H1 (cell line): Measurements from ENCODE around the gene NGEF. TPM values are rescaled to one million over a fixed set of nuclear protein-coding genes. Genes with fewer than 3 reads are reported as not detected.

Experiments
- CTCF ChIA-PET: fragments of 300-600 bp; sonication (Branson Sonifier 250); formaldehyde crosslinking; loops from one replicate; lab custom pipeline; 2021; ENCODE audit not compliant: partially characterized antibody; lab: Charles Lee
- POLR2A ChIA-PET: fragments of 300-600 bp; sonication (Branson Sonifier 250); formaldehyde crosslinking; loops from one replicate; lab custom pipeline; 2021; ENCODE audit warnings: inconsistent platforms; ENCODE audit not compliant: partially characterized antibody; lab: Charles Lee
- DNase-seq, 2 experiments: peaks; one replicate each; pipeline versions ENCODE4 v3.0.0 to v3.0.0-alpha.2; 2010 to 2022; ENCODE audit warnings: low spot score in 2 of 2, low read depth in 1 of 2, mixed read lengths in 1 of 2
- FAIRE-seq: peaks from 2 replicates; lab custom pipeline; 2011; peaks lifted over from hg19 to GRCh38; lab: Jason Lieb, UNC
- H2AFZ ChIP-seq: 2 replicates; pipeline ENCODE4 v1.8.1; 2012; ENCODE audit warnings: low read length, inconsistent platforms
- H2AK5ac ChIP-seq: 2 replicates; pipeline ENCODE4 v1.6.1; 2013; ENCODE audit warnings: low read depth, low read length
- H2BK120ac ChIP-seq: replicated peaks from 2 replicates; pipeline ENCODE3; 2013; ENCODE audit warnings: low read depth, low read length, inconsistent platforms
- H2BK12ac ChIP-seq: 2 replicates; pipeline ENCODE4 v1.6.1; 2013; ENCODE audit warnings: low read depth, low read length
- H2BK15ac ChIP-seq: 2 replicates; pipeline ENCODE4 v1.6.1; 2013; ENCODE audit warnings: low read length
- H2BK20ac ChIP-seq: 2 replicates; pipeline ENCODE4 v1.6.1; 2013; ENCODE audit warnings: low read length
- H2BK5ac ChIP-seq: 2 replicates; pipeline ENCODE4 v1.6.1; 2013; ENCODE audit warnings: low read depth, low read length
- H3K14ac ChIP-seq: 2 replicates; pipeline ENCODE4 v1.6.1; 2013; ENCODE audit warnings: inconsistent platforms; ENCODE audit not compliant: insufficient read length
- H3K18ac ChIP-seq: 2 replicates; pipeline ENCODE4 v1.6.1; 2013; ENCODE audit warnings: low read length; ENCODE audit errors: extremely low read depth
- H3K23ac ChIP-seq: 2 replicates; pipeline ENCODE4 v1.6.1; 2013; ENCODE audit warnings: inconsistent platforms; ENCODE audit not compliant: insufficient read length
- H3K23me2 ChIP-seq: 2 replicates; pipeline ENCODE4 v1.6.1; 2013; ENCODE audit warnings: low read depth, low read length
- H3K27ac ChIP-seq: 2 replicates; pipeline ENCODE4 v1.6.1; 2011; ENCODE audit warnings: low read depth, low read length, inconsistent platforms
- H3K27me3 ChIP-seq, 4 experiments: replicated peaks in 1 of 4; 1 replicate in 1 of 4; 2 replicates in 3 of 4; pipeline versions ENCODE4 v1.6.1 to v1.8.1; 2011 to 2013; ENCODE audit warnings: low read length in 3 of 4, mild to moderate bottlenecking in 3 of 4, inconsistent platforms in 2 of 4, mixed read lengths in 2 of 4, moderate library complexity in 1 of 4; ENCODE audit not compliant: control insufficient read depth in 3 of 4, insufficient read depth in 3 of 4; ENCODE audit errors: extremely low read depth in 1 of 4
- H3K36me3 ChIP-seq, 4 experiments: 2 replicates each; pipeline versions ENCODE4 v1.6.1 to v1.8.1; 2011 to 2013; ENCODE audit warnings: mild to moderate bottlenecking in 4 of 4, low read length in 3 of 4, moderate library complexity in 2 of 4, control low read depth in 1 of 4, inconsistent platforms in 1 of 4; ENCODE audit not compliant: insufficient read depth in 4 of 4, control insufficient read depth in 2 of 4
- H3K4ac ChIP-seq: replicated peaks from 2 replicates; pipeline ENCODE3; 2013; ENCODE audit warnings: low read length, low read depth, mixed read lengths, inconsistent platforms; ENCODE audit not compliant: insufficient read length
- H3K4me1 ChIP-seq, 4 experiments: replicated peaks in 1 of 4; 1 replicate in 1 of 4; 2 replicates in 3 of 4; pipeline versions ENCODE4 v1.6.1 to v1.8.1; 2011 to 2013; ENCODE audit warnings: low read length in 3 of 4, inconsistent platforms in 2 of 4, mixed read lengths in 1 of 4; ENCODE audit not compliant: insufficient read depth in 4 of 4, control insufficient read depth in 3 of 4
- H3K4me2 ChIP-seq, 2 experiments: 2 replicates each; pipeline versions ENCODE4 v1.6.1 to v1.8.1; 2011 to 2013; ENCODE audit warnings: low read depth in 2 of 2, low read length in 2 of 2, control low read depth in 1 of 2, inconsistent platforms in 1 of 2, mild to moderate bottlenecking in 1 of 2; ENCODE audit not compliant: insufficient read depth in 1 of 2
- H3K4me3 ChIP-seq, 4 experiments: fragments of 200-600, 300-600 bp in 1 of 4; sonication (generic), shearing (Covaris generic), sonication (Bioruptor Twin) in 1 of 4; 2 replicates each; pipeline versions ENCODE4 v1.5.1 to v1.8.1; 2011 to 2016; ENCODE audit warnings: low read length in 4 of 4, low read depth in 3 of 4, control low read depth in 2 of 4, inconsistent platforms in 2 of 4, mild to moderate bottlenecking in 2 of 4, mixed read lengths in 1 of 4, moderate library complexity in 1 of 4; ENCODE audit not compliant: insufficient read depth in 2 of 4; ENCODE audit errors: extremely low read depth in 1 of 4
- H3K56ac ChIP-seq: replicated peaks from 2 replicates; pipeline ENCODE3; 2013; ENCODE audit warnings: low read depth, mild to moderate bottlenecking, mixed read lengths, low read length, inconsistent platforms; ENCODE audit not compliant: insufficient read length
- H3K79me1 ChIP-seq: 2 replicates; pipeline ENCODE4 v1.6.1; 2013; ENCODE audit warnings: low read depth, low read length, control low read depth
- H3K79me2 ChIP-seq, 2 experiments: 2 replicates each; pipeline versions ENCODE4 v1.6.1 to v1.8.1; 2012 to 2013; ENCODE audit warnings: low read length in 2 of 2, mild to moderate bottlenecking in 2 of 2, inconsistent platforms in 1 of 2; ENCODE audit not compliant: insufficient read depth in 2 of 2, control insufficient read depth in 1 of 2
- H3K9ac ChIP-seq, 4 experiments: replicated peaks in 1 of 4; 1 replicate in 1 of 4; 2 replicates in 3 of 4; pipeline versions ENCODE4 v1.6.1 to v1.8.1; 2011 to 2013; ENCODE audit warnings: low read depth in 3 of 4, low read length in 3 of 4, control low read depth in 2 of 4, mild to moderate bottlenecking in 2 of 4, moderate library complexity in 2 of 4, inconsistent platforms in 1 of 4; ENCODE audit errors: extremely low read depth in 1 of 4
- H3K9me3 ChIP-seq, 2 experiments: 2 replicates each; pipeline versions ENCODE4 v1.6.1 to v1.8.1; 2012 to 2013; ENCODE audit warnings: mild to moderate bottlenecking in 2 of 2, moderate library complexity in 2 of 2, control low read depth in 1 of 2, inconsistent platforms in 1 of 2, low read depth in 1 of 2, low read length in 1 of 2, mixed read lengths in 1 of 2; ENCODE audit not compliant: insufficient read depth in 2 of 2
- H4K20me1 ChIP-seq, 2 experiments: replicated peaks in 1 of 2; 2 replicates each; pipeline versions ENCODE3 to v1.8.1; 2011 to 2013; ENCODE audit warnings: inconsistent platforms in 2 of 2, low read length in 2 of 2, mild to moderate bottlenecking in 1 of 2; ENCODE audit not compliant: insufficient read depth in 2 of 2, control insufficient read depth in 1 of 2
- H4K5ac ChIP-seq: 2 replicates; pipeline ENCODE4 v1.6.1; 2013; ENCODE audit warnings: low read length, low read depth, mixed read lengths, inconsistent platforms; ENCODE audit not compliant: insufficient read length
- H4K8ac ChIP-seq: 2 replicates; pipeline ENCODE4 v1.8.0; 2013; ENCODE audit warnings: mild to moderate bottlenecking, moderate library complexity, low read length, inconsistent platforms; ENCODE audit not compliant: insufficient read depth; ENCODE audit errors: extremely low read depth
- H4K91ac ChIP-seq: replicated peaks from 2 replicates; pipeline ENCODE3; 2013; ENCODE audit warnings: low read length, mixed read lengths, inconsistent platforms; ENCODE audit not compliant: insufficient read length
- CBX8 ChIP-seq: fragments of 300-800, 300-1000 bp; sonication (generic); IDR thresholded peaks from 2 replicates; pipeline ENCODE4 v1.7.1; 2016; ENCODE audit warnings: low read depth, low read length, borderline replicate concordance
- CHD2 ChIP-seq: IDR thresholded peaks from 2 replicates; pipeline ENCODE4 v1.6.1; 2012; ENCODE audit warnings: low read length, improper control_type of control experiment
- EZH2 ChIP-seq: fragments of 200-600 bp; sonication (generic); IDR thresholded peaks from 2 replicates; pipeline ENCODE4 v1.7.1; 2012; ENCODE audit warnings: low read depth, mild to moderate bottlenecking, moderate library complexity, low read length, inconsistent platforms; ENCODE audit not compliant: severe bottlenecking
- NANOG ChIP-seq: IDR thresholded peaks from 2 replicates; pipeline ENCODE4 v1.6.1; 2011; ENCODE audit warnings: low read length, low read depth, mild to moderate bottlenecking, inconsistent platforms; ENCODE audit not compliant: insufficient read depth, poor library complexity, severe bottlenecking
- NRF1 ChIP-seq: IDR thresholded peaks from 2 replicates; pipeline ENCODE4 v1.6.1; 2011; ENCODE audit warnings: mild to moderate bottlenecking, low read depth, low read length, improper control_type of control experiment
- POU5F1 ChIP-seq: IDR thresholded peaks from 2 replicates; pipeline ENCODE4 v1.6.1; 2011; ENCODE audit warnings: low read depth, mild to moderate bottlenecking, low read length, moderate library complexity
- RAD21 ChIP-seq, 2 experiments: IDR thresholded peaks in 1 of 2; conservative IDR thresholded peaks in 1 of 2; 2 replicates each; pipeline ENCODE4 v1.6.1; 2011; ENCODE audit warnings: low read depth in 2 of 2, low read length in 2 of 2, improper control_type of control experiment in 1 of 2, inconsistent platforms in 1 of 2, mild to moderate bottlenecking in 1 of 2, moderate library complexity in 1 of 2
- SIN3A ChIP-seq, 2 experiments: IDR thresholded peaks in 1 of 2; conservative IDR thresholded peaks in 1 of 2; 2 replicates each; pipeline ENCODE4 v1.6.1; 2011 to 2012; ENCODE audit warnings: low read length in 2 of 2, improper control_type of control experiment in 1 of 2, low read depth in 1 of 2, mild to moderate bottlenecking in 1 of 2
- SP1 ChIP-seq: IDR thresholded peaks from 2 replicates; pipeline ENCODE4 v1.6.1; 2011; ENCODE audit warnings: low read depth, low read length
- SP2 ChIP-seq: IDR thresholded peaks from 2 replicates; pipeline ENCODE4 v1.6.1; 2012; ENCODE audit warnings: mild to moderate bottlenecking, low read length, inconsistent platforms
- SP4 ChIP-seq: IDR thresholded peaks from 2 replicates; pipeline ENCODE4 v1.6.1; 2012; ENCODE audit warnings: low read length, inconsistent platforms
- YY1 ChIP-seq: IDR thresholded peaks from 2 replicates; pipeline ENCODE4 v1.6.1; 2011; ENCODE audit warnings: low read depth, mild to moderate bottlenecking, low read length
- WGBS, 2 experiments: shearing (Covaris generic) in 1 of 2; methylation state at CpG; one replicate each; pipeline versions ENCODE4 v1.1.6 to v1.1.7; 2013 to 2015; ENCODE audit warnings: low lambda C conversion rate in 2 of 2, mixed read lengths in 2 of 2, inconsistent platforms in 1 of 2, low coverage in 1 of 2, missing lambda C conversion rate in 1 of 2; ENCODE audit not compliant: insufficient replicate concordance in 2 of 2, insufficient coverage in 1 of 2, insufficient read length in 1 of 2; ENCODE audit errors: extremely low coverage in 1 of 2, missing lambda C conversion rate in 1 of 2; 5-methylcytosine and 5-hydroxymethylcytosine counted together
- polyA plus RNA-seq, 7 experiments: library from polyadenylated mRNA; depleted of rRNA in 3 of 7; stranded (reverse) in 5 of 7; unstranded in 2 of 7; fragments of >200 nt in 5 of 7; fragments of 200-250 nt in 2 of 7; gene quantifications; 1 replicate in 5 of 7; 2 replicates in 1 of 7; 4 replicates in 1 of 7; pipeline versions ENCODE4 v1.2.1 to v1.2.3, GENCODE V29; 2011 to 2013; ENCODE audit warnings: missing spikeins in 2 of 7, mixed read lengths in 2 of 7
- total RNA-seq: library from RNA; stranded (reverse); fragmentation: NEBNext Ultra II Directional; extraction: Animal tissue kit (Norgen Biotek cat#: 25700); gene quantifications from 2 replicates; pipeline ENCODE4 v1.2.1, GENCODE V29; 2021

Gene NGEF
- total and polyA plus RNA-seq, 2 of the 8 experiments (the other 6 are each of a cell fraction or from before 2014, with no cell fraction given) = 2.7 to 3.2 TPM

DNA sequence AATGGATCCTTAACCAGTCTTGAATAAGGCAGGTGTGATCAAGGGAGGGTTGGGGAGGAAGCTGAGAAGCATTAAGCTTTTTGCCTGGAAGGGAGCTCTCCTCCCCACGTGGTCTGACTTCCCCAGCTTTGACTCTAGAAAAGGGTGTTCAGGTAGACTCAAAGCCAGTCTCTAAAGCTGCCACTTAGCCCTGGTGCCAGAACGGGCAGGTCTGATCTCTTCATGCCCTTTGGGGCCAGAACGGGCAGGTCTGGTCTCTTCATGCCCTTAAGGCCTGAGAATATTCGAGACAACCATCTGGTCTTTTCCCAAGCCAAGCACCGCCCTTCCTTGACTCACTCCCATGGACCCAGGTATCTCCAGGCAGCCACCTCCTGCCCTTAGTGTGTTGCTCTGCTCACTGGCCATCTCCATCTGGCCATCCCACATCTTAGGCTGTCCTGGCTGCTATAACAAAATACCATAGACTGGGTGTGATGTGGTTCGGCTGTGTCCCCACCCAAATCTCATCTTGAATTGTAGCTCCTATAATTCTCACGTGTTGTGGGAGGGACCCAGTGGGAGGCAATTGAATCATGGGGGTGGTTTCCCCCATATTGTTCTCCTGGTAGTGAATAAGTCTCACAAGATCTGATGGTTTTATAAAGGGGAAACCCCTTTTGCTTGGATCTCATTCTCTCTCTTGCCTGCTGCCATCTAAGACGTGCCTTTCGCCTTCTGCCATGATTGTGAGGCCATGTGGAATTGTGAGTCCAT lies 83.6 kb downstream of the NGEF start:
- H4K20me1 ChIP-seq = no peaks in the 10 kb centered on the region
- WGBS, 2 experiments = 74% methylated on average over 9 of the region's 9 CpGs; no CpG with 5 or more reads in 1 of the 2 experiments
- peaks cover 4 to 22% (median 6%) of the 10 kb centered on the region in 4 experiments for H3K4me1 ChIP-seq
- peaks cover 0 to 6% (median 0%) of the 10 kb centered on the region in 4 experiments; a peak in 1 of 8 replicates for H3K36me3 ChIP-seq
- no peak overlapping the region; the same call in 1 of the 2 replicates for H3K18ac ChIP-seq
- no peak overlapping the region for H4K91ac ChIP-seq
- CTCF ChIA-PET = interaction anchor here (0.7 to 1.7 kb wide), 6 partner anchors 47 to 136 kb away, joined by 3 to 4 read pairs (median 3); no protein-coding TSS in a partner anchor
- peak overlapping the region; percentile 85 to 91 for H3K4me2 ChIP-seq
- H3K9ac ChIP-seq = no peak overlapping the region
- DNase-seq (no peak), FAIRE-seq (peak; percentile 68)
- no peak overlapping the region for H3K56ac ChIP-seq
- H2BK20ac ChIP-seq = no peak overlapping the region
- H2BK5ac ChIP-seq = no peak overlapping the region
- no peaks in the 10 kb centered on the region for H3K79me1 ChIP-seq
- H3K79me2 ChIP-seq = no peaks in the 10 kb centered on the region
- H3K4ac ChIP-seq = peak overlapping the region; percentile 0
- H3K27ac ChIP-seq = no peak overlapping the region
- H3K14ac ChIP-seq = no peak overlapping the region
- no peak overlapping the region for H3K23ac ChIP-seq
- no peak overlapping the region for H2AK5ac ChIP-seq
- no peak overlapping the region for H2AFZ ChIP-seq
- H2BK12ac ChIP-seq = peak overlapping the region; percentile 19; the same call in 1 of the 2 replicates
- H3K4me3 ChIP-seq = peak overlapping the region; percentile 34 to 79 (median 46); a peak in 5 of 8 replicates
- H3K9me3 ChIP-seq = no peaks in the 10 kb centered on the region
- H4K8ac ChIP-seq = peak overlapping the region; percentile 62; the same call in 1 of the 2 replicates
- H2BK15ac ChIP-seq = 0 out of 2 replicates have a peak overlapping the region, but pooled peaks have one; percentile 46
- H4K5ac ChIP-seq = no peak overlapping the region
- peaks cover 11% of the 10 kb centered on the region; the same call in 1 of the 2 replicates for H3K23me2 ChIP-seq
- H3K27me3 ChIP-seq = peaks cover 25 to 53% (median 48%) of the 10 kb centered on the region in 4 experiments
- H2BK120ac ChIP-seq = no peak overlapping the region
- POLR2A ChIA-PET = interaction anchor here (1.3 kb wide), 1 partner anchor 52 kb away, joined by 3 read pairs; no protein-coding TSS in a partner anchor
- TF ChIP-seq SIN3A (conservative IDR thresholded peaks at IDR 0.05 in 1 of 2, IDR thresholded peaks at IDR 0.05 in 1 of 2; ENCODE audit: low read depth in 1 of 2, low read length in 2 of 2) (no peak), NANOG (no peak), EZH2 (peak; percentile 13), SP2 (no peak), SP1 (no peak), CHD2 (no peak), NRF1 (no peak), RAD21 (IDR thresholded peaks at IDR 0.05 in 1 of 2, conservative IDR thresholded peaks at IDR 0.05 in 1 of 2; ENCODE audit: low read depth in 2 of 2, low read length in 2 of 2) (no peak), CBX8 (no peak), SP4 (no peak), POU5F1 (no peak), YY1 (no peak)
